OCI-LY7 (cell line): ENCODE results near the gene TLNRD1. TPM values are rescaled to one million over a fixed set of nuclear protein-coding genes. Genes with fewer than 3 reads are reported as not detected.
A peak's percentile ranks its signal among the peaks of the same experiment; 100 is the strongest.

ENCODE experiments used
- Bru-seq: library from RNA; stranded (reverse); fragments of 400-500 nt; gene quantifications from one replicate; lab custom pipeline; 2021; lab: Mats Ljungman, UMichigan
- BruChase-seq, 2 experiments: library from RNA; stranded (reverse); fragments of 400-500 nt; gene quantifications; one replicate each; lab custom pipeline; 2021; lab: Mats Ljungman, UMichigan
- BruUV-seq: library from RNA; stranded (reverse); fragments of 400-500 nt; replicated peaks from 2 replicates; lab custom pipeline; 2021; lab: Mats Ljungman, UMichigan
- CTCF ChIA-PET: fragments of 300-600 bp; sonication (Branson Sonifier 250); formaldehyde crosslinking; loops from one replicate; lab custom pipeline; 2022; ENCODE audit warnings: antibody characterized with exemption; ENCODE audit not compliant: unreplicated experiment; lab: Charles Lee
- POLR2A ChIA-PET: fragments of 300-600 bp; sonication (Branson Sonifier 250); formaldehyde crosslinking; loops from one replicate; lab custom pipeline; 2022; ENCODE audit warnings: antibody characterized with exemption; lab: Charles Lee
- DNase-seq: peaks from one replicate; pipeline ENCODE4 v3.0.0-alpha.2; 2015; ENCODE audit warnings: low spot score
- H2AFZ ChIP-seq: fragments of 200-600 bp; sonication (generic), shearing (Covaris generic); 2 replicates; pipeline ENCODE4 v1.6.1; 2014; ENCODE audit warnings: mild to moderate bottlenecking, antibody characterized with exemption, low read length, moderate library complexity
- H3K27ac ChIP-seq: fragments of 200-600 bp; sonication (generic); 2 replicates; pipeline ENCODE4 v1.5.1; 2014; ENCODE audit warnings: mixed run types, low read depth, mild to moderate bottlenecking, moderate library complexity, low read length, inconsistent platforms; ENCODE audit not compliant: poor library complexity, severe bottlenecking
- H3K36me3 ChIP-seq: fragments of 200-600 bp; sonication (generic); 2 replicates; pipeline ENCODE4 v1.6.1; 2014; ENCODE audit warnings: mild to moderate bottlenecking, antibody characterized with exemption, low read length, moderate library complexity, mixed read lengths; ENCODE audit not compliant: insufficient read depth
- H3K4me1 ChIP-seq: fragments of 200-600 bp; sonication (generic); 2 replicates; pipeline ENCODE4 v1.5.1; 2014; ENCODE audit warnings: mild to moderate bottlenecking, low read length; ENCODE audit not compliant: insufficient read depth, poor library complexity, severe bottlenecking
- H3K4me2 ChIP-seq: fragments of 200-600 bp; sonication (generic); 2 replicates; pipeline ENCODE4 v1.6.1; 2014; ENCODE audit warnings: mild to moderate bottlenecking, low read length
- H3K4me3 ChIP-seq: fragments of 200-600 bp; sonication (generic); 2 replicates; pipeline ENCODE4 v1.5.1; 2014; ENCODE audit warnings: mild to moderate bottlenecking, low read depth, low read length; ENCODE audit not compliant: poor library complexity, severe bottlenecking
- H3K79me2 ChIP-seq: fragments of 200-600 bp; sonication (generic); 2 replicates; pipeline ENCODE4 v1.6.1; 2016; ENCODE audit warnings: low read depth, mild to moderate bottlenecking, low read length, moderate library complexity, mixed read lengths; ENCODE audit not compliant: insufficient read depth
- H3K9me2 ChIP-seq: fragments of 200-600 bp; sonication (generic); 2 replicates; pipeline ENCODE4 v1.6.1; 2016; ENCODE audit warnings: mild to moderate bottlenecking, low read length, mixed read lengths; ENCODE audit not compliant: insufficient read depth
- H3K9me3 ChIP-seq: fragments of 200-600 bp; sonication (generic); 2 replicates; pipeline ENCODE4 v1.6.1; 2014; ENCODE audit warnings: mild to moderate bottlenecking, mixed run types, low read length, mixed read lengths
- H4K20me1 ChIP-seq: fragments of 200-600 bp; sonication (generic); 2 replicates; pipeline ENCODE4 v1.6.1; 2014; ENCODE audit warnings: mild to moderate bottlenecking, antibody characterized with exemption, low read length, moderate library complexity, mixed read lengths; ENCODE audit not compliant: insufficient read depth
- CTCF ChIP-seq: fragments of 200-600 bp; sonication (generic); conservative IDR thresholded peaks from 2 replicates; pipeline ENCODE4 v1.5.1; 2014; ENCODE audit warnings: mild to moderate bottlenecking, antibody characterized with exemption, low read length, moderate library complexity, mixed read lengths
- EZH2phosphoT487 ChIP-seq: fragments of 200-600 bp; sonication (generic); IDR thresholded peaks from 2 replicates; pipeline ENCODE4 v1.6.1; 2018; ENCODE audit warnings: low read depth, borderline replicate concordance, mild to moderate bottlenecking, mixed run types, antibody characterized with exemption, low read length, moderate library complexity, mixed read lengths
- intact Hi-C: fragments of 100-400 bp; cut with micrococcal nuclease; formaldehyde crosslinking; loops from one replicate; pipeline ENCODE4 v1.10.0; 2022; ENCODE audit not compliant: unreplicated experiment
- long read RNA-seq: library from polyadenylated mRNA; stranded (forward); transcript quantifications from one replicate; pipeline ENCODE4 v2.0.0, GENCODE V29; 2022
- total RNA-seq, 2 experiments: library from RNA; depleted of rRNA in 1 of 2; stranded (reverse); fragments of >200 nt in 1 of 2; shearing (Covaris generic) in 1 of 2; gene quantifications; 2 replicates each; pipeline ENCODE4 v1.2.3, GENCODE V29; 2014 to 2022

The TLNRD1 gene
- total RNA-seq (2014; rRNA removed; shearing (Covaris generic)) (17.0 and 19.9 TPM in 2 replicates), total RNA-seq (2022) (17.4 and 17.5 TPM in 2 replicates), Bru-seq, nascent RNA (percentile 70 among the genes with signal in this experiment), BruChase-seq, experiment 1, labeled RNA remaining after a 6-hour chase (percentile 73 among the genes with signal in this experiment), BruChase-seq, experiment 2, labeled RNA remaining after a 2-hour chase (percentile 89 among the genes with signal in this experiment)
- long read RNA-seq, full-length matches to known transcripts, result 48 of 48 reads
- long read RNA-seq, partial matches to known transcripts, result 0 of 48 reads
- long read RNA-seq, other reads (novel, unspliced or antisense), result 0 of 48 reads

DNA sequence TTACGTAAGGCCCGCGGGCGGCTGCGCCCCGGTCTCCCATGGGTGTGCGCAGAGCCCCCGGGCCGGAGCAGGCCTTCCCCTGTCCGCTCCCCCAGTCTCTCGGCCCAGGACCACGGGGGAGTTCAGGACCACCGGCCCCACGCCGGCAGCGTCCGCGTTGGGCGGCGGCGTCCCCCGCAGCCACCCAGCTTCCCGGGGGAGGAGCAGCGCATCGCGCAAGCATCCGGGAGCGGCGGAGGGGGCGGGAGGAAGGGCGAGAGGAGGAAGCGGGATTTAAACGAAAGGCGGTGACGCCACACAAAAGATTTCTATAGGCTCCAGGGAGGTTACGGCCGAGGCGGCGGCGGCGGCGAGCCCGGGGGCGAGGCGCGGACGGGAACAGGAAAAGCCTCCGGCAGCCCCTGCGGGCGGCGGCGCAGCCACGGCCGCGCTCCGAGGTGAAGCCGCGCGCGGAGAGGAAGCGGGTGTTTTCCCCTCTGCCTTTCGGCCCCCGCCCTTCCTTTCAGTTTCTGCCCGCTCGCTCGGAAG is at the start of gene TLNRD1:
TLNRD1 (plus strand) TSS at position 300 of the 528 bp plus-strand sequence. CDS start 1,349 bp downstream, outside the sequence.
- CTCF ChIA-PET, result no interaction called here
- Histone ChIP-seq H3K4me3 (peak within 1 kb of the TSS; percentile 77), H3K9me3 (no peaks in the 10 kb centered on the region), H3K27ac (peak within 1 kb of the TSS; percentile 65), H2AFZ (peak within 1 kb of the TSS; percentile 67), H4K20me1 (peaks cover 23% of the 10 kb centered on the region), H3K9me2 (no peaks in the 10 kb centered on the region), H3K79me2 (peaks cover 12% of the 10 kb centered on the region; the same call in 1 of the 2 replicates), H3K4me1 (peaks cover 31% of the 10 kb centered on the region), H3K4me2 (peak within 1 kb of the TSS; percentile 91), H3K36me3 (peaks cover 19% of the 10 kb centered on the region)
- intact Hi-C loops, result loop anchor here (10.0 kb wide), 1 partner anchor 1044 kb away; the partner anchor contains the start of gene MEX3B
- TF ChIP-seq CTCF, result no peak
- TF ChIP-seq EZH2phosphoT487, result no peak
- POLR2A ChIA-PET, result interaction anchor here (1.0 to 4.1 kb wide), 5 partner anchors 10 to 21 kb away, joined by 3 to 24 read pairs (median 5); no protein-coding TSS in a partner anchor
- no TSS peak for BruUV-seq
- DNase-seq, result peak; percentile 86

DNA sequence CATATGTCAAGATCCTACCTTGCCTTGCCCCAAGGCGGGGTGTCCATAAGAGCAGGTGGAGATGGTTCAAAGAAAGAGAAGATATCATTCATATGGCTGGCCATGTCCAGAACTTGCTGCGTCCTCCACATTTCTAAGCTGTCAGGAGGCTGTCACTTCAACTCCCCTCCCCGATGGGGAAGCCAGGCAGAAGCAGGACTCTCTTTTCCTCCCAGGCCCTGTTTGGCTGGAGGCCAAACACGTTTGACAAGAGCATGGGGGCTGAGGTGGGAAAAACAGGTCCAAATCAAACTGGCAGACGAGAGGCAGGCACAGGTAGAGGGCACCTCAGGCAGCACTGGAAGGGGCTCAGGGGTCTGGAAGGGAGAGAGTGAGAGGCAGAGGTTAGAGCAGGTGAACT is 48.8 kb upstream of the TLNRD1 start:
- H3K27ac ChIP-seq, result no peak overlapping the region
- no peak for DNase-seq
- H2AFZ ChIP-seq, result no peak overlapping the region
- ChIA-PET CTCF (no interaction called here), POLR2A (interaction anchor here (0.6 kb wide), 1 partner anchor 10 kb away, joined by 3 read pairs; no protein-coding TSS in a partner anchor)
- no TSS peak for BruUV-seq
- H3K4me2 ChIP-seq, result no peak overlapping the region
- no peaks in the 10 kb centered on the region for H3K4me1 ChIP-seq
- H3K4me3 ChIP-seq, result no peak overlapping the region
- TF ChIP-seq CTCF (no peak), EZH2phosphoT487 (no peak)
- H3K9me2 ChIP-seq, result no peaks in the 10 kb centered on the region
- no peaks in the 10 kb centered on the region for H4K20me1 ChIP-seq
- no peaks in the 10 kb centered on the region for H3K36me3 ChIP-seq
- intact Hi-C loops, result no loop called here
- H3K9me3 ChIP-seq, result no peaks in the 10 kb centered on the region
- H3K79me2 ChIP-seq, result no peaks in the 10 kb centered on the region
